OCI-LY1 (cell line): ENCODE measurements around the gene LMX1B.

ENCODE experiments used
- EZH2 ChIP-seq: fragments of 200-600 bp; sonication (generic), shearing (Covaris generic); IDR thresholded peaks from 2 replicates; pipeline ENCODE4 v1.8.0; 2017; ENCODE audit warnings: borderline replicate concordance, mixed run types, mild to moderate bottlenecking, antibody characterized with exemption, low read length, moderate library complexity, mixed read lengths
- TF ChIP-seq, protein P1 (sequence below): fragments of 200-600 bp; sonication (generic), shearing (Covaris generic); IDR thresholded peaks from 2 replicates; pipeline ENCODE4 v1.5.1; 2017; ENCODE audit warnings: mild to moderate bottlenecking, antibody characterized with exemption, low read length, moderate library complexity, mixed read lengths

DNA sequence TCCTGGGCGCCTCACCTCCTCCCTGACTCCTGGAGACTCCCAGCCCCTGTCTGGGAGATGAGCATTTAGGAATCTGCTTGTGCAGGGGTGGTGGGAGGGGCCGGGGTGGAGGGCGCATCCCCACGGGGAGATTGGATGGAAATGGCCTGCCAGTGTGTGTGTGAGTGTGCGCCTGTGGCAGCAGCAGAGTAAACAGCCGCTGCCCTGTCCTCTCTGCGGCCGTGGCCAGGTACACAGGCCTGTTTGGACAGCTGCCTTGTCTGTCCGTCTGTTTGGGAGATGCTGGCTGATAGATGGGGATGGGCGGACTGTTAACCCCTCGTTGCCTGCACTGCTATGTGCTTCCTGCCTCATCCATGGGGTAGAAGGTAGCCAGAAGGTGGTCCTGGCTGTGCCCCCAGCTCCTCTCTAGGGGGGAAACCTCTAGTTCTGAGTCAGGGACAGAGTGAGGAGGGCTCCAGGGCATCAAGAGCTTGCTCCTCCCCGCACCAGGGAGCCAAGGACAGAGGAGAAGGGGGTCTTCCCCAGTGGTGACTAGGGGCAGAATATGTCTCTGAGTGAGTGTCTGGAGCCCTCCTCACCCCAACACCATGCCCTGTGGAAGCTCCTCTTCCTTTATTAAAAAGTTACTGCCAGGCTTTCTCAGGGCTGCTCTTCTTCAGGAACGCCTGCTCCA, 60.1 kb downstream of the LMX1B start:
- TF ChIP-seq, protein P1, sequence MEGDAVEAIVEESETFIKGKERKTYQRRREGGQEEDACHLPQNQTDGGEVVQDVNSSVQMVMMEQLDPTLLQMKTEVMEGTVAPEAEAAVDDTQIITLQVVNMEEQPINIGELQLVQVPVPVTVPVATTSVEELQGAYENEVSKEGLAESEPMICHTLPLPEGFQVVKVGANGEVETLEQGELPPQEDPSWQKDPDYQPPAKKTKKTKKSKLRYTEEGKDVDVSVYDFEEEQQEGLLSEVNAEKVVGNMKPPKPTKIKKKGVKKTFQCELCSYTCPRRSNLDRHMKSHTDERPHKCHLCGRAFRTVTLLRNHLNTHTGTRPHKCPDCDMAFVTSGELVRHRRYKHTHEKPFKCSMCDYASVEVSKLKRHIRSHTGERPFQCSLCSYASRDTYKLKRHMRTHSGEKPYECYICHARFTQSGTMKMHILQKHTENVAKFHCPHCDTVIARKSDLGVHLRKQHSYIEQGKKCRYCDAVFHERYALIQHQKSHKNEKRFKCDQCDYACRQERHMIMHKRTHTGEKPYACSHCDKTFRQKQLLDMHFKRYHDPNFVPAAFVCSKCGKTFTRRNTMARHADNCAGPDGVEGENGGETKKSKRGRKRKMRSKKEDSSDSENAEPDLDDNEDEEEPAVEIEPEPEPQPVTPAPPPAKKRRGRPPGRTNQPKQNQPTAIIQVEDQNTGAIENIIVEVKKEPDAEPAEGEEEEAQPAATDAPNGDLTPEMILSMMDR, result no peak
- no peak for TF ChIP-seq EZH2
